ENCODE data around the gene TRAPPC2L.

The TRAPPC2L gene

GRCh38 chr16:88866151-88866920, 9.4 kb downstream of the TRAPPC2L start, which contains the start of gene PABPN1L:
PABPN1L (minus strand) TSS chr16:88866660; CDS start chr16:88866606, 54 bp downstream.
- Histone ChIP-seq H3K4me3 (replicated peaks; ENCODE audit: insufficient read depth, low read length) (no peak within 1 kb of the TSS), H3K27ac (replicated peaks) (no peak within 1 kb of the TSS), H3K27me3 (ENCODE audit: insufficient read depth, poor library complexity, severe bottlenecking) (no peaks in the 10 kb centered on the region)
- no peak for DNase-seq (ENCODE audit: low read depth in 1 of 2, low spot score in 1 of 2)
- no peak for TF ChIP-seq POLR2AphosphoS5 (IDR thresholded peaks at IDR 0.05; ENCODE audit: low read depth)
- TF ChIP-seq SPI1 (IDR thresholded peaks at IDR 0.05; ENCODE audit: borderline replicate concordance, low read depth), result no peak
- no peak for TF ChIP-seq GABPA (IDR thresholded peaks at IDR 0.05; ENCODE audit: low read depth)
- TF ChIP-seq, protein P1, sequence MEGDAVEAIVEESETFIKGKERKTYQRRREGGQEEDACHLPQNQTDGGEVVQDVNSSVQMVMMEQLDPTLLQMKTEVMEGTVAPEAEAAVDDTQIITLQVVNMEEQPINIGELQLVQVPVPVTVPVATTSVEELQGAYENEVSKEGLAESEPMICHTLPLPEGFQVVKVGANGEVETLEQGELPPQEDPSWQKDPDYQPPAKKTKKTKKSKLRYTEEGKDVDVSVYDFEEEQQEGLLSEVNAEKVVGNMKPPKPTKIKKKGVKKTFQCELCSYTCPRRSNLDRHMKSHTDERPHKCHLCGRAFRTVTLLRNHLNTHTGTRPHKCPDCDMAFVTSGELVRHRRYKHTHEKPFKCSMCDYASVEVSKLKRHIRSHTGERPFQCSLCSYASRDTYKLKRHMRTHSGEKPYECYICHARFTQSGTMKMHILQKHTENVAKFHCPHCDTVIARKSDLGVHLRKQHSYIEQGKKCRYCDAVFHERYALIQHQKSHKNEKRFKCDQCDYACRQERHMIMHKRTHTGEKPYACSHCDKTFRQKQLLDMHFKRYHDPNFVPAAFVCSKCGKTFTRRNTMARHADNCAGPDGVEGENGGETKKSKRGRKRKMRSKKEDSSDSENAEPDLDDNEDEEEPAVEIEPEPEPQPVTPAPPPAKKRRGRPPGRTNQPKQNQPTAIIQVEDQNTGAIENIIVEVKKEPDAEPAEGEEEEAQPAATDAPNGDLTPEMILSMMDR (IDR thresholded peaks at IDR 0.05; ENCODE audit: insufficient read depth, low read length), result no peak
- no peak for TF ChIP-seq REST (IDR thresholded peaks at IDR 0.05; ENCODE audit: insufficient replicate concordance, low read depth)

DNA sequence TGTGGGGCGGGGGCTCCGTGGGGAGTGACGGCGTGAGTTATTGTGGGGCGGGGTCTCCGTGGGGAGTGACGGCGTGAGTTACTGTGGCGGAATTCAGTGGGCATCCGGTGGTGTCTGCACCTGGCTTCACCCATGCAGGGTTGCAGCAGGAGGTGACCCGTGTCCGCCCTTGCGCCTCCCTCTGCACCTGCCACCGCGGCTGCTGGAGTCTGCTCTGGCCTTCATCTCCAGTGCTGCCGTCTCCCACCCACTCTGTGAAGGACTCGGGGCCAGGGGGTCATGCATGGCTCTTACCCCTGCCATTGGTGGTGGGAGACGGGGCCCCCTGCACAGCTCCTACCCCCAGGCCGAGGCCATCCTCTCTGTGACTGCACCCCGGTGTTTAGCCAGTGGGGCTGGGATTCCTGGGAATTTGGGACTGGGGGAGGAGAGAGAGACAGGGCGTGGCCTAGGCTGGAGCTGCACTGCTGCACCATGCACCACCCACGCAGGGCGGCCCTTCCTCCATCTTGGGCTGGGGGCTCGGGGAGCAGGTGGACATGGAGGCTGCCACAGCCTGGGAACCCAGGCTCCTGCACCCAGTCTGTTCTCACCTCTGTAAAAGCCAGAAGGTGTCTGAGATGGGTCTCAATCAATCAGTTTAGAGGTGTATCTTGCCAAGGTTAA, 10.8 kb downstream of the TRAPPC2L start:
- no peak for TF ChIP-seq GABPA (IDR thresholded peaks at IDR 0.05; ENCODE audit: low read depth)
- TF ChIP-seq, protein P1 (IDR thresholded peaks at IDR 0.05; ENCODE audit: insufficient read depth, low read length), result no peak
- TF ChIP-seq POLR2AphosphoS5 (IDR thresholded peaks at IDR 0.05; ENCODE audit: low read depth), result no peak
- TF ChIP-seq REST (IDR thresholded peaks at IDR 0.05; ENCODE audit: insufficient replicate concordance, low read depth), result no peak
- no peak for TF ChIP-seq SPI1 (IDR thresholded peaks at IDR 0.05; ENCODE audit: borderline replicate concordance, low read depth)
- Histone ChIP-seq H3K27ac (replicated peaks) (no peak overlapping the region), H3K4me3 (replicated peaks; ENCODE audit: insufficient read depth, low read length) (no peak overlapping the region), H3K27me3 (ENCODE audit: insufficient read depth, poor library complexity, severe bottlenecking) (peaks cover 3% of the 10 kb centered on the region)
- no peak for DNase-seq (ENCODE audit: low read depth in 1 of 2, low spot score in 1 of 2)

- no peak for DNase-seq (ENCODE audit: low read depth in 1 of 2, low spot score in 1 of 2)
- peaks cover 3% of the 10 kb centered on the region for H3K27me3 ChIP-seq (ENCODE audit: insufficient read depth, poor library complexity, severe bottlenecking)
- H3K4me3 ChIP-seq (replicated peaks; ENCODE audit: insufficient read depth, low read length), result no peak overlapping the region
- H3K27ac ChIP-seq (replicated peaks), result no peak overlapping the region
- no peak for TF ChIP-seq SPI1 (IDR thresholded peaks at IDR 0.05; ENCODE audit: borderline replicate concordance, low read depth)
- no peak for TF ChIP-seq POLR2AphosphoS5 (IDR thresholded peaks at IDR 0.05; ENCODE audit: low read depth)
- TF ChIP-seq GABPA (IDR thresholded peaks at IDR 0.05; ENCODE audit: low read depth), result no peak
- no peak for TF ChIP-seq REST (IDR thresholded peaks at IDR 0.05; ENCODE audit: insufficient replicate concordance, low read depth)
- TF ChIP-seq, protein P1 (IDR thresholded peaks at IDR 0.05; ENCODE audit: insufficient read depth, low read length), result no peak
These were observed 12.2 kb downstream of the TRAPPC2L start for GRCh38 chr16:88868974-88869672.

All from HL-60 (cell line).